AG09319 (cell line): ENCODE measurements around the gene PRKG1.

ENCODE experiments used
- DNase-seq: peaks from one replicate; pipeline ENCODE4 v3.0.0-alpha.2; 2010; ENCODE audit warnings: low read depth; ENCODE audit errors: extremely low read depth
- CTCF ChIP-seq: IDR thresholded peaks from 2 replicates; pipeline ENCODE4 v1.5.1; 2011; ENCODE audit warnings: low read depth, mild to moderate bottlenecking, inconsistent platforms, low read length, moderate library complexity

PRKG1 gene

GRCh38 chr10:51403521-51403920 lies 329.2 kb downstream of the PRKG1 start:
- DNase-seq, result no peak
- no peak for TF ChIP-seq CTCF

GRCh38 chr10:51405580-51406351 lies 331.5 kb downstream of the PRKG1 start:
- DNase-seq, result no peak
- no peak for TF ChIP-seq CTCF

GRCh38 chr10:51406581-51406980 lies 332.3 kb downstream of the PRKG1 start:
- TF ChIP-seq CTCF, result no peak
- no peak for DNase-seq

- no peak for TF ChIP-seq CTCF
- DNase-seq, result no peak
These were observed 342.2 kb downstream of the PRKG1 start for GRCh38 chr10:51416494-51416893.

GRCh38 chr10:51419196-51420093 lies 345.2 kb downstream of the PRKG1 start:
- DNase-seq, result no peak
- no peak for TF ChIP-seq CTCF

- no peak for DNase-seq
- TF ChIP-seq CTCF, result no peak
These were observed 347.6 kb downstream of the PRKG1 start for GRCh38 chr10:51421853-51422252.
